GM21723 (cell line): Measurements from ENCODE around the gene ZBTB20.

Experiments
- ATAC-seq: cut with Tn5 transposase; IDR thresholded peaks from one replicate; pipeline ENCODE4 v1.9.1; 2021; ENCODE audit warnings: mild to moderate bottlenecking, moderate library complexity; ENCODE audit not compliant: unreplicated experiment

Gene ZBTB20

DNA sequence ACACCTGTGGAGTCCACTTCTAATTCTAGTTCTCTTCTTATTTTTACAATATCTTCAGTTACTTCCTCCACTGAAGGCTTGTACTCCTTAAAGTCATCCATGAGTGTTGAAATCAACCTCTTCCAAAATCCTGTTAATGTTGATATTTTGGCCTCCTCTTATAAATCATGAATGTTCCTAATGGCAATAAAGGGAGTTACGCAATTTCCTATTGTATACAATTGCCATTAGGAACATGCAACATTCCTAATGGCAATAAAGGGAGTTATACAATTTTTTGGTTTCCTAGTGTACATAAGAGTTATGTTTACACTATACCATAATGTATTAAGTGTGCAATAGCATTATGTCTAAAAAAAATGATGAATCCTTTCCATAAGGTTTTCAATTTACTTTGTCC is 862.4 kb downstream of the ZBTB20 start:
- ATAC-seq = no peak
